Measurements from ENCODE around the gene GSAP. TPM values are rescaled to one million over a fixed set of nuclear protein-coding genes. Genes with fewer than 3 reads are reported as not detected.

The GSAP gene
- total and polyA plus RNA-seq, 7 donors = 1.3 to 4.2 (median 2.0) TPM

DNA sequence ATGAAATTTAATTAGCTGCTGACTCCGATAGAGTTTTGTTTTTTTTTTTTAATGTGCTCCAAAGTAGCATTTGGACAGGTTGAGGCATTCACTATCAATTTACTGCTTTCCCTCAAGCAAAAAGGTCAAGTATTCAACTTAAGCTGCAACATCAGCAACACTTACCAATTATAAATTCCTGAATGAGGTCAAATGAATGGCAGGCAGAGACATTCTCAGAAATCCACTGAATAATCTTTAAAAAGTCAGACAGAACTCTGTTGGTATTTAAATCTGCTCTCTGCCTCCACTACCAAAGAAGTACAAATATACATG is 62.8 kb downstream of the GSAP start:
- WGBS, 3 donors = 37 to 56% (median 42%) methylated on average over 1 of the region's 1 CpG
- peaks cover 2 to 33% of the 10 kb centered on the region in 2 donors for H3K36me3 ChIP-seq (ENCODE audit: insufficient read depth in 1 of 2, low read depth in 1 of 2)
- intact Hi-C loops (cut with DNase I) = no loop called here
- DNase-seq (no peak), ATAC-seq (no peak)
- no peaks in the 10 kb centered on the region for H3K9me3 ChIP-seq
- no peak overlapping the region for H3K27ac ChIP-seq
- H3K4me3 ChIP-seq = no peak overlapping the region
- TF ChIP-seq, protein P1, sequence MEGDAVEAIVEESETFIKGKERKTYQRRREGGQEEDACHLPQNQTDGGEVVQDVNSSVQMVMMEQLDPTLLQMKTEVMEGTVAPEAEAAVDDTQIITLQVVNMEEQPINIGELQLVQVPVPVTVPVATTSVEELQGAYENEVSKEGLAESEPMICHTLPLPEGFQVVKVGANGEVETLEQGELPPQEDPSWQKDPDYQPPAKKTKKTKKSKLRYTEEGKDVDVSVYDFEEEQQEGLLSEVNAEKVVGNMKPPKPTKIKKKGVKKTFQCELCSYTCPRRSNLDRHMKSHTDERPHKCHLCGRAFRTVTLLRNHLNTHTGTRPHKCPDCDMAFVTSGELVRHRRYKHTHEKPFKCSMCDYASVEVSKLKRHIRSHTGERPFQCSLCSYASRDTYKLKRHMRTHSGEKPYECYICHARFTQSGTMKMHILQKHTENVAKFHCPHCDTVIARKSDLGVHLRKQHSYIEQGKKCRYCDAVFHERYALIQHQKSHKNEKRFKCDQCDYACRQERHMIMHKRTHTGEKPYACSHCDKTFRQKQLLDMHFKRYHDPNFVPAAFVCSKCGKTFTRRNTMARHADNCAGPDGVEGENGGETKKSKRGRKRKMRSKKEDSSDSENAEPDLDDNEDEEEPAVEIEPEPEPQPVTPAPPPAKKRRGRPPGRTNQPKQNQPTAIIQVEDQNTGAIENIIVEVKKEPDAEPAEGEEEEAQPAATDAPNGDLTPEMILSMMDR (IDR thresholded peaks at IDR 0.05) = no peak
- no peaks in the 10 kb centered on the region for H3K27me3 ChIP-seq (ENCODE audit: insufficient read depth in 3 of 3, low read length in 2 of 3)
- peaks cover 6% of the 10 kb centered on the region for H3K4me1 ChIP-seq

GRCh38 chr7:77352665-77353406 is 63.3 kb downstream of the GSAP start:
- Histone ChIP-seq H3K27ac (no peak overlapping the region), H3K4me1 (peaks cover 6% of the 10 kb centered on the region), H3K9me3 (no peaks in the 10 kb centered on the region), H3K36me3 (ENCODE audit: insufficient read depth in 1 of 2, low read depth in 1 of 2) (peaks cover 2 to 33% of the 10 kb centered on the region in 2 donors), H3K4me3 (no peak overlapping the region), H3K27me3 (ENCODE audit: insufficient read depth in 3 of 3, low read length in 2 of 3) (no peaks in the 10 kb centered on the region)
- intact Hi-C loops (cut with DNase I) = no loop called here
- WGBS, 3 donors = 76 to 88% (median 78%) methylated on average over 4 of the region's 4 CpGs
- no peak for ATAC-seq
- DNase-seq = no peak
- TF ChIP-seq, protein P1 (IDR thresholded peaks at IDR 0.05) = no peak

GRCh38 chr7:77351539-77352004 is 64.6 kb downstream of the GSAP start:
- DNase-seq (no peak), ATAC-seq (peak in 2 of 4 donors; percentile 30 to 49)
- Histone ChIP-seq H3K27me3 (ENCODE audit: insufficient read depth in 3 of 3, low read length in 2 of 3) (no peaks in the 10 kb centered on the region), H3K9me3 (no peaks in the 10 kb centered on the region), H3K36me3 (ENCODE audit: insufficient read depth in 1 of 2, low read depth in 1 of 2) (peaks cover 0 to 30% of the 10 kb centered on the region in 2 donors), H3K4me1 (peaks cover 6% of the 10 kb centered on the region), H3K4me3 (no peak overlapping the region), H3K27ac (peak overlapping the region; percentile 18)
- intact Hi-C loops (cut with DNase I) = no loop called here
- TF ChIP-seq, protein P1 (IDR thresholded peaks at IDR 0.05) = no peak
- WGBS, 3 donors = 64 to 69% (median 68%) methylated on average over 5 of the region's 5 CpGs

- H3K36me3 ChIP-seq (ENCODE audit: insufficient read depth in 1 of 2, low read depth in 1 of 2) = peaks cover 0 to 16% of the 10 kb centered on the region in 2 donors
- intact Hi-C loops (cut with DNase I) = no loop called here
- H3K4me3 ChIP-seq = no peak overlapping the region
- no peak overlapping the region for H3K27ac ChIP-seq
- H3K27me3 ChIP-seq (ENCODE audit: insufficient read depth in 3 of 3, low read length in 2 of 3) = no peaks in the 10 kb centered on the region
- no peak for ATAC-seq
- TF ChIP-seq, protein P1 (IDR thresholded peaks at IDR 0.05) = no peak
- H3K9me3 ChIP-seq = no peaks in the 10 kb centered on the region
- peaks cover 6% of the 10 kb centered on the region for H3K4me1 ChIP-seq
- no peak for DNase-seq
Observed at GRCh38 chr7:77349141-77349540, 67.0 kb downstream of the GSAP start.
